ENCODE data around the gene EDN2. TPM values are rescaled to one million over a fixed set of nuclear protein-coding genes. Genes with fewer than 3 reads are reported as not detected.

Gene EDN2
- total and polyA plus RNA-seq, 2 experiments from 2014 or later, result 0.40 to 2.3 TPM

GRCh38 chr1:41447995-41448770, 36.3 kb downstream of the EDN2 start:
- Histone ChIP-seq H3K27ac (no peak overlapping the region), H4K20me1 (ENCODE audit: insufficient read depth, poor library complexity, severe bottlenecking) (no peaks in the 10 kb centered on the region), H3K9me2 (replicated peaks; ENCODE audit: insufficient read depth) (no peaks in the 10 kb centered on the region), H2AFZ (no peak overlapping the region), H3K4me3 (no peak overlapping the region), H3K36me3 (replicated peaks; ENCODE audit: insufficient read depth, low read depth) (no peaks in the 10 kb centered on the region), H3K4me1 (ENCODE audit: insufficient read depth) (peaks cover 5% of the 10 kb centered on the region), H3K27me3 (no peaks in the 10 kb centered on the region), H3K9me3 (ENCODE audit: low read depth) (no peaks in the 10 kb centered on the region), H3K4me2 (no peak overlapping the region), H3K79me2 (no peaks in the 10 kb centered on the region)
- DNase-seq (ENCODE audit: low spot score), result no peak
- no peak for TF ChIP-seq CTCF (IDR thresholded peaks at IDR 0.05; ENCODE audit: poor library complexity)
- TF ChIP-seq EZH2 (IDR thresholded peaks at IDR 0.05; ENCODE audit: borderline replicate concordance), result no peak
- TF ChIP-seq EZH2phosphoT487 (IDR thresholded peaks at IDR 0.05; ENCODE audit: low read depth, severe bottlenecking, unreplicated experiment), result no peak
- WGBS (ENCODE audit: low lambda C conversion rate, missing lambda C conversion rate), result 74% methylated on average over 7 of the region's 8 CpGs

GRCh38 chr1:41446851-41447610, 37.5 kb downstream of the EDN2 start:
- Histone ChIP-seq H3K27me3 (no peaks in the 10 kb centered on the region), H3K79me2 (no peaks in the 10 kb centered on the region), H3K9me3 (ENCODE audit: low read depth) (no peaks in the 10 kb centered on the region), H3K4me3 (no peak overlapping the region), H3K4me2 (no peak overlapping the region), H2AFZ (no peak overlapping the region), H4K20me1 (ENCODE audit: insufficient read depth, poor library complexity, severe bottlenecking) (no peaks in the 10 kb centered on the region), H3K36me3 (replicated peaks; ENCODE audit: insufficient read depth, low read depth) (no peaks in the 10 kb centered on the region), H3K4me1 (ENCODE audit: insufficient read depth) (peaks cover 5% of the 10 kb centered on the region), H3K27ac (no peak overlapping the region), H3K9me2 (replicated peaks; ENCODE audit: insufficient read depth) (no peaks in the 10 kb centered on the region)
- DNase-seq (ENCODE audit: low spot score), result no peak
- WGBS (ENCODE audit: low lambda C conversion rate, missing lambda C conversion rate), result 60% methylated on average over 9 of the region's 9 CpGs
- no peak for TF ChIP-seq EZH2 (IDR thresholded peaks at IDR 0.05; ENCODE audit: borderline replicate concordance)
- TF ChIP-seq CTCF (IDR thresholded peaks at IDR 0.05; ENCODE audit: poor library complexity), result no peak
- no peak for TF ChIP-seq EZH2phosphoT487 (IDR thresholded peaks at IDR 0.05; ENCODE audit: low read depth, severe bottlenecking, unreplicated experiment)

GRCh38 chr1:41444785-41445184, 39.7 kb downstream of the EDN2 start:
- H3K4me2 ChIP-seq, result no peak overlapping the region
- peaks cover 5% of the 10 kb centered on the region for H3K4me1 ChIP-seq (ENCODE audit: insufficient read depth)
- no peaks in the 10 kb centered on the region for H3K79me2 ChIP-seq
- no peak overlapping the region for H3K27ac ChIP-seq
- no peaks in the 10 kb centered on the region for H3K36me3 ChIP-seq (replicated peaks; ENCODE audit: insufficient read depth, low read depth)
- H2AFZ ChIP-seq, result no peak overlapping the region
- no peak for DNase-seq (ENCODE audit: low spot score)
- no peak for TF ChIP-seq CTCF (IDR thresholded peaks at IDR 0.05; ENCODE audit: poor library complexity)
- TF ChIP-seq EZH2phosphoT487 (IDR thresholded peaks at IDR 0.05; ENCODE audit: low read depth, severe bottlenecking, unreplicated experiment), result no peak
- no peak for TF ChIP-seq EZH2 (IDR thresholded peaks at IDR 0.05; ENCODE audit: borderline replicate concordance)
- no peaks in the 10 kb centered on the region for H4K20me1 ChIP-seq (ENCODE audit: insufficient read depth, poor library complexity, severe bottlenecking)
- no peaks in the 10 kb centered on the region for H3K9me2 ChIP-seq (replicated peaks; ENCODE audit: insufficient read depth)
- H3K27me3 ChIP-seq, result no peaks in the 10 kb centered on the region
- H3K9me3 ChIP-seq (ENCODE audit: low read depth), result no peaks in the 10 kb centered on the region
- H3K4me3 ChIP-seq, result no peak overlapping the region
